ENCODE measurements around the gene FTO. TPM values are rescaled to one million over a fixed set of nuclear protein-coding genes. Genes with fewer than 3 reads are reported as not detected.
"Not testable (repeated sequence)": the region's sequence is repeated elsewhere in the genome, so short reads cannot be mapped to it uniquely, and the experiment has no call there.

Gene FTO
- total RNA-seq, 1 experiment from 2014 or later: 48.1 TPM

DNA sequence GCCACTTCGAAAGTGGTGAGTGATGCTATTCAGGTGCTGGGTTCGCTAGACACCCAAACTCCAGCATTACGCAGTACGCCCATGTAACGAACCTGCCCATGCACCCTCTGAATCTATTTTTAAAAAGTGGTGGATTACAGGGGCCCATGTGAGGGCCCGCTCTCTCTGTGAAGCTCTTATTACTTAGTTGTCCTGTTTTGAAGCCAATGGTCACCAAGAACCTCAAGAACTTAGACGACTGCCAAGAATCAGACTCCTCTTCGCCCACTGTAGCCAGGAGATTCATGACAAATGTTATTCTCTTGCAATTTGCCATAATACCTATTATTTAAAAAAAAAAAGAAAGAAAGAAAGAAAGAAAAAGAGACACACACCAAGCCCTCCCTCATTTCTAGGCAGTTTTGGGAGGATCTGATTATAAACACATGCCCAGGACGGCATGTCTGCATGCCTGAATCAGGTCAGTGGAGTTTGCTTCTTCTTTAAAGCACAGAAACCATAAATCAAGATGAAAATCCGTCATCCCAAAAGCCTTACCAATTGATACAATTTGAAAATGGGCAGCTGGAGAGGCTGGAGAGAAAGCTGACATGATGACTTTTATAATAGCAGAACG is 474.0 kb downstream of the FTO start:
- no peak for DNase-seq (ENCODE audit: low spot score)

DNA sequence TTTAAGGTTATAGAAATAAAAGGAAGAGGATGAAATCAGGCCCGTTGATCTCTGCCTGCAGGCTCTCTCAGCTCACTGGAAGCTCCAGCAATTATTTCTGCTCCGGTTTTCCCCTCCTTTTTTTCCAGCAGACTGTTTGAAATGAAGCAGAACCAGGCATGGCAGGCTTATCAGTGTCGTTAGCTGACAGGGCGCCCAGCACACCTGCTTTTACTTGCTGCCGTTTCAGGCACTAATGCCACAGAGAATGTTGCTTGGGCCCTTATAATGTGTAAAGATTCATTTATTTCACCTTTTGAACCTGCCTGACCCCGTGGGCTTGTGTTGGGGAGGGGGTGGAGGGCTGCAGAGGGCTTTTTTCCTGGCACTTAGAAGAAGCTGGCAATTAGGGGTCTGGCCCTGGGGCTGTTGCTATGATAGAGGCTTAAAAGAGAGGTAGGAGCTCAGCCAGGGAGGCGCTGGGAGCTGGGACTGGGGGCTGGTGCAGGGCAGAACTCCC is 474.6 kb downstream of the FTO start:
- DNase-seq (ENCODE audit: low spot score): no peak

GRCh38 chr16:54180421-54181359 is 476.7 kb downstream of the FTO start:
- DNase-seq (ENCODE audit: low spot score): no peak

DNA sequence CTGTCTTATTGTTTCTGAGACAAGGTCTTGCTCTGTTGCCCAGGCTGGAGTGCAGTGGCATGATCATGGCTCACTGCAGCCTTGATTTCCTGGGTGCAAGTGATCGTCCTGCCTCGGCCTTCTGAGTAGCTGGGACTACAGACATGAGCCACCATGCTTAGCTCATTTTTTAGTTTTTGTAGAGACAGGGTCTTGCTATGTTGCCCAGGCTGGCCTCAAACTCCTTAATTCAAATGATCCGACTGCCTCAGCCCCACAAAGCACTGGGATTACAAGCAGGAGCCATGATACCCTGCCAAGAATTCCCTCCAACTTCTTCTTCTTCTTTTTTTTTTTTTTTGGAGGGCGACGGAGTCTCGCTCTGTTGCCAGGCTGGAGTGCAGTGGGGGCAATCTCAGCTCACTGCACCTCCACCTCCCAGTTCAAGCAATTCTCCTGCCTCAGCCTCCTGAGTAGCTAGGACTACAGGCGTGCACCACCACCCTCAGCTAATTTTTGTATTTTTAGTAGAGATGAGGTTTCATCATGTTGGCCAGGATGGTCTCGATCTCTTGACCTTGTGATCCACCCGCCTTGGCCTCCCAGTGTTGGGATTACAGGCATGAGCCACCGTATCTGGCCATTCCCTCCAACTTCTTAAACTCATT is 477.9 kb downstream of the FTO start:
- not testable (repeated sequence) for DNase-seq (ENCODE audit: low spot score)

DNA sequence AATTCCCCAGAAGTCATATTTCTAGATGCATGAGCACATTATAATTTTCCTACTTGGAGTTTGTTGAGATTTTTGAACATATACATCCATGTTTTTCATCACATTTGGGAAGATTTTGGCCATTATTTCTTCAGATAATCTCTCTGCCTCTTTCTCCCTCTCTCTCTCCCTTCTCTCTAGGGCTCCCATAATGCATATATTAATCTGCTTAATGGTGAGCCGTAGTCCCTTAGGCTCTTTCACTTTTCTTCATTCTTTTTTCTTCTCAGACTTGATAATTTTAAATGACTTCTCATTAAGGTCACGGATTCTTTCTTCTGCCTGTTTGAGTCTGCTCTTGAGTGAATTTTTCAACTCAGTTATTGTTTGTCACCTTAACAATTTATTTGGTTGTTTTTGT is 481.1 kb downstream of the FTO start:
- DNase-seq (ENCODE audit: low spot score): no peak

DNA sequence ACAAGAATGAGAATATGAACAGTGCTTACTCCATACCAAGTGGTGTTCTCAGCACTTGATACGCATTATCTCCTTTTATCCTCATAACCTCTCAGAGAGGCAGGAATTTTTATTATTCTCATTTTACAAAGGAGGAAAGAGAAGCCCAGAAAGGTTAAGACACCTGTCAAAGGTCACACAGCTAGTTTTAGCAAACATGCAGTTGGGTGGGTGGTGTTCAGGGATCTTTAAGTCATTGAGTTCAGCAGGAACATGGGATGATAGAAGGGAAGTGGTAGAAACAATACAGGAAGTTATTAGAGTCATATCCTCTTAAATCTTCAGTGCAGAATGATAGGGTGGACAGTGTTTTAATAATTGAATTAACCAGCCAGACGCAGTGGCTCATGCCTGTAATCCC is 487.2 kb downstream of the FTO start:
- DNase-seq (ENCODE audit: low spot score): no peak

DNA sequence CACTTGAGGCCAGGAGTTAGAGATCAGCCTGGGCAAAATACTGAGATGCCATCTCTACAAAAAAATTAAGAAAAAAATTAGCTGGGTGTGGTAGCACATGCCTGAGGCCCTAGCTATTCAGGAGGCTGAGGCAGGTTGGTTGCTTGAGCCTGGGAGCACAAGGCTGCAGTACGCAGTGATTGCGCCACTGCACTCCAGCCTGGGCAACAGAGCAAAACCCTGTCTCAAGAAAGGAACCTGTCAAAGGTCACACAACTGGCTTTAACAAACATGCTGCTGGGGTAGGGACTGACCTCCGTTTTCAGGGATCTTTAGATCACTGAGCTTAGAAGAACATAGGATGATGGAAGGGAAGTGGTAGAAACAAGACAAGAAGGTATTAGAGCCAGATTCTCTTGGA is 487.6 kb downstream of the FTO start:
- no peak for DNase-seq (ENCODE audit: low spot score)

- no peak for DNase-seq (ENCODE audit: low spot score)
Observed at GRCh38 chr16:54193013-54193664, 489.2 kb downstream of the FTO start.

DNA sequence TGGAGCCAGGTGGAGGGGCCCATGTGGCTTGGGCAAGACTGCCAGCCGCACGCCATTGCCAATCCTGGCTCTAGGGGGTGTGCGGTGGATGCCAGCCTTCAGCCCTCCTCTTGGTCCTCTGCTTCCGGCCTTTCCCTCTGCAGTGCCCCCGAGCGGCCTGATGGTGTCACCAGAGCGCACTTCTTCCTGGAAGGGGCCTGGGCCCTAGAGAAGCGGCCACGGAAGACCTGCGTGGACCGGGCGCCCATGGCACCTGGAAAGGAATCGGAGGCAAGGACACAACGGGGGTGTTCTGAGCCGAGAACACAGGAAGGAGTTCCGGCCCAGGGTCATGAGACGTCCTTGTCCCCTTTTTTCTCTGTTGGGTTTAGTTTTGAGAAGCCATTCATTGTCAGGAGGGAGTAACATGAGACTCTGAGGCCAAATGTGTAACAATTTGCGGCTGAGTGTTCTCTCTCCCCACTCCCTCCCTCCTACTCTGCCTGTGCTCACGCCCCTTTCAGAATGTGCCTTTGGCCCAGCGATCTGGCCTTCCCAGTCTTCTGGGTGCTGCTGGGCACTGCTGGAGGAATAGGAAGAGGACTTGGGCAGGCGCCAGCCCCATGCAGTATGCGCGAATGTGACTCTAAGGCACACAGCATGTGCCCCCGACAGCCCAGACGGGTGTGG is 489.8 kb downstream of the FTO start:
- peak; percentile 65 for DNase-seq (ENCODE audit: low spot score)

DNA sequence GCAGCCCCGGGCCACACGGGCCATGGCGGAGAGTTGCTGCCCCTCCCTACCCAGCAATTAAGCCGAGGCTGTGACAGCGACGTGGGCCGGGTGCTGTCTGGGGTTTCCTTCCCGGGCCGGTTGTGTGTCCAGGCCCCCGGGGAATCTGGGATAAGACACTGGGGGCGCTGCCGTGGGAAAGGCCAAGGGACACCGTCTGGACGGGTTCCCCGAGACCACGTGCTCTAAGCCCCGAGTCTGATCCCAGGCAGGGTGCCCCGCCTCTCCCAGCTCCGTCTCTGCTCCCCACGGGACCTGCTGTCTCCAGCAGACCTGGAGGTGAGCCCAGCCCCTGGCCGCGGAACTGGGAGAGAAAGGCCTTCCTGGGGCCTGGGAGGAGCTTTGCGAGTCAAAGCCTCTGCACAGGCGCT is 490.4 kb downstream of the FTO start:
- DNase-seq (ENCODE audit: low spot score): no peak

- DNase-seq (ENCODE audit: low spot score): no peak
Observed at GRCh38 chr16:54197758-54198157, 493.8 kb downstream of the FTO start.

- DNase-seq (ENCODE audit: low spot score): no peak
Observed at GRCh38 chr16:54199487-54200160, 495.7 kb downstream of the FTO start.

DNA sequence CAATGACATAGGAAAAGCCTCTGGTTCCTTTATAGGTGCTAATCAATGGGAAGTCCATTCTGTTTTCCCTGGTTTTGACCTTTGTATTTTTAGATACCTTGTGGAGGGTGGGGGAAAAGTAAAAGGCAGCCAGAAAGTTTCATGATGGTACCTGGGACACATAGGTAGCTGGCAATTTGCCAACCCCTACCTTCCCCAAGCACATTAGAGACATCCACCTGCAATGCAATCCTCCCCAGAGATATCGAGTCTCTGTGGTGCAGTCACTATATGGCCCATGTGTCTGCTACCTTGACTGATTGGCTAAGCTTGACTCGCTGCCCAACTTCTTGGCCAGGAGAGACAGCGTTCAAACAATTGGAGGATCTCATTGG is 496.2 kb downstream of the FTO start:
- no peak for DNase-seq (ENCODE audit: low spot score)

DNA sequence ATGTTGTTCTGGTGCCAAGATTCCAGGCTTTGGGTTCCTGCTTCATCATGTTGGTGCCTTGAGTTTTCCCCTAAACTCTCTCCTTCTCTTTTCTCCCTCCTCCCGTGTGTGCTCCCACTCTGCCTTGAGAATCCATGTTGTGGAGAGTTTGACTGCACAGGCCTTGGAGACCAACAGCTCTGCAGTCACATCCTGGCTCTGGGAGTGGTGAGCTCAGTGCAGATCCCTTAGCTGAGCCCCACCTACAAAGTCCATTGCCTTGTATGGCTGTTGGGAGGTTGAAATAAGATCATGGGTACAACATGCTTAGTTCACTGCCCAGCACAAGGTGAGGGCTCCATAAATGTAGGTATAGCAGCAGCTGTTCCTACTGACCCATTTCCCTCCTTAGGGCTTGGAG is 496.8 kb downstream of the FTO start:
- no peak for DNase-seq (ENCODE audit: low spot score)

GRCh38 chr16:54201200-54201599 is 497.2 kb downstream of the FTO start:
- no peak for DNase-seq (ENCODE audit: low spot score)

Other genes with a start within 250 kb of the FTO start
- gene AKTIP, start 200.9 kb upstream of the FTO start, total RNA-seq (2014; rRNA removed; shearing (Covaris generic)): 36.6 and 40.0 TPM in 2 replicates
- gene RPGRIP1L, start 297 bp upstream of the FTO start, total RNA-seq (2014; rRNA removed; shearing (Covaris generic)): 8.7 and 9.2 TPM in 2 replicates